HUES64 (cell line): Measurements from ENCODE around the gene MEAF6.
A peak's percentile ranks its signal among the peaks of the same experiment; 100 is the strongest.

Experiments used
- H3K27ac ChIP-seq: 2 replicates; pipeline ENCODE4 v1.7.0; 2013; ENCODE audit warnings: low read depth, low read length, inconsistent platforms
- H3K27me3 ChIP-seq: 2 replicates; pipeline ENCODE4 v1.6.1; 2013; ENCODE audit warnings: mild to moderate bottlenecking, low read length; ENCODE audit not compliant: insufficient read depth
- H3K36me3 ChIP-seq: 2 replicates; pipeline ENCODE4 v1.6.1; 2013; ENCODE audit warnings: mild to moderate bottlenecking, low read length; ENCODE audit not compliant: insufficient read depth
- H3K4me1 ChIP-seq: 2 replicates; pipeline ENCODE4 v1.6.1; 2013; ENCODE audit warnings: mild to moderate bottlenecking, low read length, moderate library complexity; ENCODE audit not compliant: insufficient read depth
- H3K4me3 ChIP-seq: 2 replicates; pipeline ENCODE4 v1.5.1; 2013; ENCODE audit warnings: mild to moderate bottlenecking, low read length, moderate library complexity
- H3K9ac ChIP-seq: 2 replicates; pipeline ENCODE4 v1.6.1; 2013; ENCODE audit warnings: mild to moderate bottlenecking, low read depth, low read length
- H3K9me3 ChIP-seq: 2 replicates; pipeline ENCODE4 v1.6.1; 2013; ENCODE audit warnings: low read depth, low read length; ENCODE audit not compliant: insufficient read depth
- WGBS: fragments of 150-250, 120-280 bp; methylation state at CpG from one replicate; pipeline ENCODE4 v1.1.7; 2013; ENCODE audit warnings: missing lambda C conversion rate; 5-methylcytosine and 5-hydroxymethylcytosine counted together

The MEAF6 gene

DNA sequence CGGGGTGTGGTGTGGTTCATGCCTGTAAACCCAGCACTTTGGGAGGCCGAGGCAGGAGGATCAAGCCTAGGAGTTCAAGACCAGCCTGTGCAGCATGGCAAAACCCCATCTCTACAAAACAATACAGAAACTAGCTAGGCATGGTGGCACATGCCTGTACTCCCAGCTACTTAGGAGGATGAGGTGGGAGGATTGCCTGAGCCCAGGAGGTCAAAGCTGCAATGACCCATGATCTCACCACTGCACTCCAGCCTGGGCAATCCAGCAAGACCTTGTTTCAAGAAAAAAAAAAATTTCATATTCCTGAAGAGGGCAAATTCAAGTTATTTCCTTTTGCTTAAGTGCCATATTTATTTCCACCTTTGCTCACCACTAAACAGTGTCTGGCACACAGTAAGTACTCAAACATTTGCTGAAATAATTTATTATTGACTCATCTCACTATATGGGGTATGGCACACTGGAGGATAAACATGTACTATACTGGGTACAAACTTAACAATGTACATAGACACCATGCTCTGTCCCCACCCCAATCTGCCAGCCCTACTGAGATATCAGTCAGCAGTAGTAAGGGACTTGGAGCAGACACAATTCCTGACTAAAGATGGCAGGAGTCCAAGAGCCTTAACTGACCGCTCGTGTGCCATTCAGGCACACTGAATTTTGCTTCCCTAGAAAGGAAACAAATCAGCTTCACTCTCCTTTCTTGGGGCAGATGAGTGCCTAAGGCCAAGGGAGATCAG lies 15.5 kb downstream of the MEAF6 start:
- Histone ChIP-seq H3K4me1 (no peaks in the 10 kb centered on the region), H3K27me3 (no peaks in the 10 kb centered on the region), H3K4me3 (no peak overlapping the region), H3K27ac (no peak overlapping the region), H3K36me3 (peaks cover 63% of the 10 kb centered on the region), H3K9ac (no peak overlapping the region), H3K9me3 (no peaks in the 10 kb centered on the region)
- WGBS: 94% methylated on average over 4 of the region's 4 CpGs

DNA sequence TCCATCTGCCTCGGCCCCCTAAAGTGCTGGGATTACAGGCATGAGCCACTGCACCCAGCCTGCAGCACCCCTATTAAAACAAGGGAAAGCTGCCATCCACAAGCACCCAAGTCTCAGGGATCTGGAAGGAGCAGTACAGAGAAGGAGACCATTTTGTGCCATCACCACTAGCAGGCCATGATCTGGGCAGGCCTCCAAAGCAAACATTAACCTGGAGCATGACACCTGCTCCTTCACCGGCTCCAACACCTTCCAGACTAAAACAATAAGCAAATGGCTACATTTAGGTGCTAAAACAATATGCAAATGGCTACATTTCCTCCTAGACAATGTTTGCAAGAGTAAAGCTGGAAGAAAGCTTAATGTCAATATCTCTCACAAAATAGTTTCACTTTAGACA lies 16.7 kb downstream of the MEAF6 start:
- Histone ChIP-seq H3K4me1 (no peaks in the 10 kb centered on the region), H3K4me3 (no peak overlapping the region), H3K27me3 (no peaks in the 10 kb centered on the region), H3K9ac (no peak overlapping the region), H3K27ac (no peak overlapping the region), H3K9me3 (no peaks in the 10 kb centered on the region), H3K36me3 (peaks cover 67% of the 10 kb centered on the region)
- WGBS: 95% methylated on average over 2 of the region's 2 CpGs

DNA sequence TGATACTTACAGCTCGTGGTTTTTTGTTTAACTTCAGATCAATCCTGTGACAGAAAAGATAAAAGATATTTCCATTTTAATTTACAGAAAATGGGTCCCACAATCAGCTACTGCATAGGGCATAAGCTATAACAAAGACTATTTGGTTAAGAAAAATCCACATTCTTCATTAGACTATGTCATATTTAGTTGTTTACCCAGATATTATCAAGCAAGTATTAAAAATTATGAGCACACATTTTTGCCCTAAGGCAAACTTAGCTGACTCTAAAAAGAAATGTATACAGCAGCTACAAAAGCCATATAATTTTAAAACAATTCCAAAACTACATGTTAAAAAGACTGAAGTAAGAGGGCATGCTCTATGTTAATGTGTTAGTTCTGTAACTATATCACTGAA lies 18.7 kb downstream of the MEAF6 start:
- no peaks in the 10 kb centered on the region for H3K27me3 ChIP-seq
- no peak overlapping the region for H3K9ac ChIP-seq
- peaks cover 67% of the 10 kb centered on the region for H3K36me3 ChIP-seq
- no peaks in the 10 kb centered on the region for H3K4me1 ChIP-seq
- no peak overlapping the region for H3K27ac ChIP-seq
- no peaks in the 10 kb centered on the region for H3K9me3 ChIP-seq
- H3K4me3 ChIP-seq: no peak overlapping the region
- 100% methylated on average over 1 of the region's 1 CpG for WGBS

DNA sequence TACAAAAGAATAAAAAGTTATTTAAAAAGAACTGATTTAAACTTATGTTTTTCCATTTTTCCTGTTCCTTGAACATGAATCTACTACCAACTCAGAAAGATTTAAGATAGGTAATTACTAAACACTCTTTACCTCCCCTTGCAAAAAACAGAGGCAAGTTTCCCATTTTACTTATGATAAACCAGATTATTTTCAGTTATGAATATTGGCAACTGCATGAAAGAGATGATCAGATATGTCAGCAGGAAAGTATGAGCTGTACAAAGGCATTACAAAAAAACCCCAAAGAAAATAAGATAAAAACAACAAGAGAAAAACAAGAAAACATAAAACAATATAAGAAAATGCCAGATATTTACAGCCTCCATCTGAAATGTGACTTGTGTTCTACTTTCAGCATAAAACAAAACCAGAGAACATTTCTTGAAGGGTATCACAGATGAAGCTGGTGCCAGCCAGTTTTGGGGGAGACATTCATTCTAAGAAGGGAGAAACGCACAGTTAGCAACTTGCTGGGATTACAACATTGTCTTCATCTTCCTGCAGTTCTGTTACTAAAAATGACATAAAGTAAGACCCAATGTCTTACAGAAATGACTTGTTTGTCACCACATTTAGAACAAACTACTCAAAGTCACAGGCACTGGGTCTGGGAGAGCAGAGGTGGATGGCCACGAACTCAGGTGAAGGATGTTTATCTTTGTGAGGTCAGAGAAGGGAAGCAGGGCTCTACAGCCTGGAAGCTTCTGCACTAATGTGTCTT lies 21.0 kb downstream of the MEAF6 start:
- Histone ChIP-seq H3K9ac (no peak overlapping the region), H3K4me3 (no peak overlapping the region), H3K27me3 (no peaks in the 10 kb centered on the region), H3K9me3 (no peaks in the 10 kb centered on the region), H3K27ac (no peak overlapping the region), H3K36me3 (peaks cover 53% of the 10 kb centered on the region), H3K4me1 (no peaks in the 10 kb centered on the region)
- WGBS: 97% methylated on average over 1 of the region's 2 CpGs

DNA sequence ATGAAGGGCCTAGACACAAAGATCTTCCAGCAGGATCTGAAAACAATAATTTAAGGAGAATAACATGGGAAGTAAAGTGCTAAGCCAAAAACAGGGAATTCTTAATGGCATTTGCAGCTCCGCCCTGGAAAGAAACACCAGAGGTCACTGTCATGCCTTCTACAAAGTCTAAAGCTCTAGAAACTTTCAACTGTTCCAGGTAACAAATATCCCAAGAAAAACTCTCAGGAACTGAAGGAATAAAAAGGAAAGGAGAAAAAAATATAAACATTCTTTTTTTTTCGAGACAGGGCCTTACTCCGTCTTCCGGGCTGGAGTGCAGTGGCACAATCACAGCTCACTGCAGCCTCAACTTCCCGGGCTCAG lies 27.0 kb downstream of the MEAF6 start:
- no peaks in the 10 kb centered on the region for H3K9me3 ChIP-seq
- no peak overlapping the region for H3K9ac ChIP-seq
- no peak overlapping the region for H3K27ac ChIP-seq
- no peak overlapping the region for H3K4me3 ChIP-seq
- WGBS: 93% methylated on average over 5 of the region's 5 CpGs
- no peaks in the 10 kb centered on the region for H3K4me1 ChIP-seq
- peaks cover 37% of the 10 kb centered on the region for H3K36me3 ChIP-seq
- no peaks in the 10 kb centered on the region for H3K27me3 ChIP-seq

DNA sequence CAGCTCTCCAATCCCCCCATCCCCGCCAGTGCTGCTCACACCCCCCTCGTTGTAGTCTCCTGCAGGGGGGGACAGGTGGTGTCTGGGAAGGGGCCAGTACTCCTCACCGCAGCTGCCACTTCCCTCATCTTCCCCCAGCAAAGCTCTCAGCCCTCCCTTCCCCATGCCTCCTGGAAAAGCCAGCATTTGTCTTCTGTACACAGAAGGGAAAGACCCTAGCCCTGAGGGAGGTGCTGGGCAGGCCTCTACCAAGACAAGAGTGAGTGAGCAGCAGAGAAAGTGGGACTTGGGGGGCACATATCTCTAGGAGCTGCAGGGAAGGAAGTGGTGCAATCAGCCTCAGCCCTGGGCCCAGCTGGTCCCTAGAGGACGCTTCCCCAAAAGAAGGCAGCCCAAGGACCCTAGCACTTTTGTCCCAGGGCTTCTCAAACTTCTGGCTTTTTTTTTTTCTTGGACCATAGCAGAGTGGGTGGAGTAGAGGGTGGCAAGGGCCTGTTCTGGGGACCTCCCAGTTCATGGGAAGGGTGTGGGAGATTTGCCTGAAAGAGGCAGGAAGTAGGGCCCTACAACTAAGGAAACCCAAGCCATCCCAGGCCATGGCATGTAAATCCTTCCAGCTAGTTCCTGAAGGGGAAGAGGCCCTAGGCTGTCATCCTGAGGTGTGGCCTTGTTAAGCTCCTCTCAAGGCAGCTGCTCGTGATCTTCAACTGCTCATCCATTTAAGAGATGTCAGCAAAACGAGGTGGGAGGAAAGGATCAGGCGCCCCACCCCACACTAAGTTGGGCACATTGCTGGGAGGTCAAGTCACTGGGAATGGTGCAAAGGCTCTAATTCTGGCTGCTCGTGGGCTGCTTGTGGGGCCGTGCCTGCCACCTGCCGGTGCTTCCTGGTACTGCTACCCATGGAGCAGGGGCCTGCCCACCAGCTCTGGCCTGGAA lies 27.6 kb downstream of the MEAF6 start:
- WGBS: 29% methylated on average over 7 of the region's 10 CpGs
- Histone ChIP-seq H3K4me3 (no peak overlapping the region), H3K4me1 (no peaks in the 10 kb centered on the region), H3K27ac (0 out of 2 replicates have a peak overlapping the region, but pooled peaks have one; percentile 30), H3K27me3 (no peaks in the 10 kb centered on the region), H3K9me3 (no peaks in the 10 kb centered on the region), H3K9ac (no peak overlapping the region), H3K36me3 (peaks cover 39% of the 10 kb centered on the region)

DNA sequence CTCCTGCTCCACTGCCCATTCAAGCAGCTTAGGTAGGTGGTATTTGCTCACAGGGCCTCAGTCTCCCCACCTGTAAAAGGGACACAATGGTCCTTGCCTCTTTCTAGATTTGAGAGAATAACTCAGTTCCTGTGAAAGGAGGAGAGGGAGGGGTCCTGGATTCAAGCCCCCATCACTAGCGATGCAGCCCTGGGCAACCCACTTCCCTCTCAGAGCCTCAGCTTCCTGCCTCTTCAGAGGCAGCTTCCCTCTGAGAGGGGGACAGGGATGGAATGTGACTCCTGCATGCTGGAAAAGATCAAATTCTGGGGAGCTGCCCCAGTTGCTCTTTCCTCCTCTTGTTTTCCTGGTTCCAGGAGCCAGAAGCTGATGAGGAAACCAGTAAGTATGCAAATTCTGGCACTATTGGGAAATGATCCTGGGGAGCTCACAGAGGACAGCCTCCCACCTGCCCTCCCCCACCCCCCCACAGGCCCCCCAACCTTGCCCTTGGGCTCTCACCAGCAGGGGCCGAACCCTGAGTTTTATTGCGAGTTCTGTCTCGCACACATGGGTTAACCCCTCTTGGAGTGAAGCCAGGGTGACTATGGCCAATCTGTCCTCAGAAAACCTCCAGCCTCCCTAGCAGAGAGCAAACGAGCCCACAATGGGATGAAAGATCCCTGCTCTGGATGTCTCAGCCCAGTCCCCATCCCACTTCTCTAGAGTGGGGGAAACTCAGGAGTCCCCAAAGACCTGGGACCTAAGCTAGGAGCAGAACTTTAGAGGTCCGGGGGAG lies 28.5 kb downstream of the MEAF6 start:
- Histone ChIP-seq H3K27me3 (no peaks in the 10 kb centered on the region), H3K4me1 (no peaks in the 10 kb centered on the region), H3K9ac (no peak overlapping the region), H3K36me3 (peaks cover 41% of the 10 kb centered on the region), H3K4me3 (no peak overlapping the region), H3K27ac (0 out of 2 replicates have a peak overlapping the region, but pooled peaks have one; percentile 30), H3K9me3 (no peaks in the 10 kb centered on the region)
- WGBS: 87% methylated on average over 5 of the region's 6 CpGs

DNA sequence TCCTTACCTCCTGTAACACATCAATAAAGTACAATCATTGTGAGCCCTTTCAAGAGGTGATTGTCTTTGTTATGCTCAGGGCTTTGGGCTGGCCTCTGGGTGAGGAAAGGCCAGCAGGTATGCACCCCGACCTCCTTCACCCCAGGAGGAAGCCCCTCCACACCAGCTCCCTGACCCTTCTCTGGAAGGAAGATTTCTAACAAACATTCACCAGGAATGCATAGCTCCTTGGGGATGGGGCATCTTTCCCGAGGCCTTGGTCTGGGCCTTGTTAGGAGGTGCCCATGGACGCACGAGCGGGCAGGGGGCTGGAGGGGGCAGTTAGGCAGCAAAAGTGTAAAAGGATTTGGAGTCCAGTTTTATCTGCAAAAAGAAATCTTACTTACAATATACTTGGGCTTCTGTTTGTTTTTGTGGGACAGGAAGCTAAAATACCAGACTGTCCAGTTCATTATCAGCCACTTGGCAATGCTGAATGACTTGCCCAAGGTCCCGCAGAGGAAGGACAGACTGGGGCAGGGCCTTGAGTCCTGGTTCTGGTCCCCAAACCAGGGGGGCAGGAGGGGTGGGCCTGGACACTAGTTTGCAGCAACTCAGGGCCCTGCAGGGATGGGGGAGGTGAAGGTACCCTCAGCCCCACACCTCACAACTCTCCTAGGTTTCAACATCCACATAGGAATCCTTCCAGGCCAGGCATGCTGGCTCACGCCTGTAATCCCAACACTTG lies 30.1 kb downstream of the MEAF6 start:
- H3K9ac ChIP-seq: no peak overlapping the region
- H3K36me3 ChIP-seq: peaks cover 43% of the 10 kb centered on the region
- no peaks in the 10 kb centered on the region for H3K9me3 ChIP-seq

DNA sequence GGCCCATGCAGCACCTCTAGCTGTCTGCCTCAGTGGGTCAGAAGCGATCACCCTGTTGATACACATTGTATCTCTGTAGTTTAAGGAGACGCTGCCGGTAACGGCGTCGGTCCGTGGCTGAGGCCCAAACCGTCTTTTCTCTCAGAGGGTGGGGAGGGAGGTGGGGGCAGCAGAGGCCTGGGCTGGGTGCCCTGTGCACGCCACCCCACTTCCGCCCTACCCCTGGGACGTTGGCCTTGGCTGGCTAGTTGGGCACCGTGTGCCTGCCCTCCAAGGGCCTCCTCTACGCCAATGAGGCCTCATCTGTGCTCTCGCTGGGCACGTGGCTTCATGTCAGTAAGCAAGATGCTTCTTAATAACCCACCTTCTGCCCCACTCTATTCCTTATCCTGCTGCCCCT lies 30.8 kb downstream of the MEAF6 start:
- H3K36me3 ChIP-seq: peaks cover 48% of the 10 kb centered on the region
- H3K9me3 ChIP-seq: no peaks in the 10 kb centered on the region
- no peak overlapping the region for H3K4me3 ChIP-seq
- no peak overlapping the region for H3K9ac ChIP-seq
- H3K4me1 ChIP-seq: no peaks in the 10 kb centered on the region
- no peaks in the 10 kb centered on the region for H3K27me3 ChIP-seq
- no peak overlapping the region for H3K27ac ChIP-seq
- 94% methylated on average over 15 of the region's 15 CpGs for WGBS

More for the DNA sequence above, 30.1 kb downstream of the MEAF6 start:
- Histone ChIP-seq H3K4me1 (no peaks in the 10 kb centered on the region), H3K4me3 (no peak overlapping the region), H3K27ac (no peak overlapping the region), H3K27me3 (no peaks in the 10 kb centered on the region)
- WGBS: 94% methylated on average over 7 of the region's 7 CpGs
